GM21786 (cell line): ENCODE data around the gene NSL1.

ENCODE experiments used
- ATAC-seq: cut with Tn5 transposase; IDR thresholded peaks from one replicate; pipeline ENCODE4 v1.9.1; 2021; ENCODE audit not compliant: unreplicated experiment

The NSL1 gene

GRCh38 chr1:212791676-212792395, at the start of gene NSL1, which contains the start of gene TATDN3:
TSS of gene NSL1 (minus strand) at chr1:212791777. CDS start at chr1:212791763, 14 bp downstream.
TSS of gene TATDN3 (plus strand) at chr1:212791894. CDS start at chr1:212791922, 28 bp downstream.
- peak; percentile 58 for ATAC-seq

GRCh38 chr1:212838145-212838544, 46.6 kb upstream of the NSL1 start:
- no peak for ATAC-seq

GRCh38 chr1:212833211-212834207, 41.9 kb upstream of the NSL1 start:
- peak; percentile 88 for ATAC-seq

GRCh38 chr1:212828395-212828794, 36.8 kb upstream of the NSL1 start:
- ATAC-seq = no peak

- no peak for ATAC-seq
These were observed 36.3 kb upstream of the NSL1 start for GRCh38 chr1:212827831-212828278.

- no peak for ATAC-seq
These were observed 35.7 kb upstream of the NSL1 start for GRCh38 chr1:212827171-212827776.

- no peak for ATAC-seq
These were observed 34.3 kb upstream of the NSL1 start for GRCh38 chr1:212825798-212826452.

GRCh38 chr1:212824201-212824600, 32.6 kb upstream of the NSL1 start:
- no peak for ATAC-seq

- ATAC-seq = no peak
These were observed 31.4 kb upstream of the NSL1 start for GRCh38 chr1:212822956-212823355.

GRCh38 chr1:212820969-212821368, 29.4 kb upstream of the NSL1 start:
- ATAC-seq = no peak

GRCh38 chr1:212819726-212820125, 28.1 kb upstream of the NSL1 start:
- peak; percentile 84 for ATAC-seq

- ATAC-seq = no peak
These were observed 25.1 kb upstream of the NSL1 start for GRCh38 chr1:212816567-212817278.

- ATAC-seq = no peak
These were observed 23.2 kb upstream of the NSL1 start for GRCh38 chr1:212814537-212815334.

- no peak for ATAC-seq
These were observed 14.2 kb upstream of the NSL1 start for GRCh38 chr1:212805767-212806166.

GRCh38 chr1:212797681-212798080, 6.1 kb upstream of the NSL1 start:
- ATAC-seq = no peak

- peak; percentile 81 for ATAC-seq
These were observed 3.0 kb upstream of the NSL1 start for GRCh38 chr1:212794561-212795014.

GRCh38 chr1:212792396-212792908, 875 bp upstream of the NSL1 start:
- no peak for ATAC-seq

GRCh38 chr1:212791261-212791675, 309 bp downstream of the NSL1 start:
- peak; percentile 13 for ATAC-seq

- no peak for ATAC-seq
These were observed 5.7 kb downstream of the NSL1 start for GRCh38 chr1:212785871-212786270.
